CD4-positive, CD25-positive, alpha-beta regulatory T cell (primary cell): Measurements from ENCODE around the gene DTD1. TPM values are rescaled to one million over a fixed set of nuclear protein-coding genes. Genes with fewer than 3 reads are reported as not detected.
A peak's percentile ranks its signal among the peaks of the same experiment; 100 is the strongest.

Source experiments
- ATAC-seq, 2 donors: fragments of 150-1000 bp; cut with Tn5 transposase; one replicate each; pipeline ENCODE4 v1.10.0; 2021; ENCODE audit warnings: low read depth in 2 of 2, moderate number of reproducible peaks in 2 of 2, moderate library complexity in 1 of 2
- DNase-seq, 3 donors: peaks; one replicate each; pipeline versions ENCODE4 v3.0.0 to v3.0.0-alpha.2; 2012 to 2022; ENCODE audit warnings: mixed read lengths in 1 of 3
- H3K27ac ChIP-seq: one replicate; pipeline ENCODE4 v1.7.0; 2013; ENCODE audit warnings: mild to moderate bottlenecking, low read length; ENCODE audit not compliant: insufficient read depth, poor library complexity, severe bottlenecking
- H3K27me3 ChIP-seq: one replicate; pipeline ENCODE4 v1.7.0; 2013; ENCODE audit warnings: low read length; ENCODE audit not compliant: control insufficient read depth, insufficient read depth
- H3K36me3 ChIP-seq: one replicate; pipeline ENCODE4 v1.7.0; 2013; ENCODE audit warnings: mild to moderate bottlenecking, low read length, moderate library complexity; ENCODE audit not compliant: control insufficient read depth, insufficient read depth
- H3K4me1 ChIP-seq: 2 replicates; pipeline ENCODE4 v1.7.0; 2013; ENCODE audit warnings: mild to moderate bottlenecking, low read length; ENCODE audit not compliant: insufficient read depth, control insufficient read depth, poor library complexity, severe bottlenecking
- H3K4me3 ChIP-seq: one replicate; pipeline ENCODE4 v1.7.0; 2013; ENCODE audit warnings: low read depth, mild to moderate bottlenecking, low read length, moderate library complexity
- H3K9me3 ChIP-seq, 2 experiments: 1 replicate in 1 of 2; 2 replicates in 1 of 2; pipeline ENCODE4 v1.7.0; 2013; ENCODE audit warnings: low read length in 2 of 2, mild to moderate bottlenecking in 1 of 2, moderate library complexity in 1 of 2; ENCODE audit not compliant: control insufficient read depth in 2 of 2
- H3K27ac Mint-ChIP-seq, 3 donors: one replicate each; pipeline ENCODE4 v1.8.0; 2020 to 2022; ENCODE audit warnings: mild to moderate bottlenecking in 3 of 3, mixed read lengths in 3 of 3, moderate library complexity in 2 of 3
- H3K27me3 Mint-ChIP-seq: one replicate; pipeline ENCODE4 v1.8.0; 2022; ENCODE audit warnings: mild to moderate bottlenecking, mixed read lengths
- H3K36me3 Mint-ChIP-seq: one replicate; pipeline ENCODE4 v1.8.0; 2020; ENCODE audit warnings: mixed read lengths
- H3K4me1 Mint-ChIP-seq, 4 donors: one replicate each; pipeline ENCODE4 v1.8.0; 2020 to 2022; ENCODE audit warnings: mixed read lengths in 4 of 4, mild to moderate bottlenecking in 1 of 4
- H3K4me3 Mint-ChIP-seq, 4 donors: one replicate each; pipeline ENCODE4 v1.8.0; 2020 to 2022; ENCODE audit warnings: mild to moderate bottlenecking in 4 of 4, mixed read lengths in 4 of 4, moderate library complexity in 3 of 4
- H3K9me3 Mint-ChIP-seq, 7 donors: one replicate each; pipeline ENCODE4 v1.8.0; 2020 to 2022; ENCODE audit warnings: mixed read lengths in 7 of 7, mild to moderate bottlenecking in 3 of 7, moderate library complexity in 2 of 7
- polyA plus RNA-seq, 4 donors: library from polyadenylated mRNA; unstranded; fragments of 300-500 nt; fragmentation: Illumina TruSeq; gene quantifications; one replicate each; pipeline ENCODE4 v1.2.3, GENCODE V29; 2021
- total RNA-seq: library from RNA; stranded (reverse); gene quantifications from one replicate; pipeline ENCODE4 v1.2.3, GENCODE V29; 2022

The DTD1 gene
- total and polyA plus RNA-seq, 5 donors from 2014 or later: 16.5 to 47.2 (median 44.4) TPM

DNA sequence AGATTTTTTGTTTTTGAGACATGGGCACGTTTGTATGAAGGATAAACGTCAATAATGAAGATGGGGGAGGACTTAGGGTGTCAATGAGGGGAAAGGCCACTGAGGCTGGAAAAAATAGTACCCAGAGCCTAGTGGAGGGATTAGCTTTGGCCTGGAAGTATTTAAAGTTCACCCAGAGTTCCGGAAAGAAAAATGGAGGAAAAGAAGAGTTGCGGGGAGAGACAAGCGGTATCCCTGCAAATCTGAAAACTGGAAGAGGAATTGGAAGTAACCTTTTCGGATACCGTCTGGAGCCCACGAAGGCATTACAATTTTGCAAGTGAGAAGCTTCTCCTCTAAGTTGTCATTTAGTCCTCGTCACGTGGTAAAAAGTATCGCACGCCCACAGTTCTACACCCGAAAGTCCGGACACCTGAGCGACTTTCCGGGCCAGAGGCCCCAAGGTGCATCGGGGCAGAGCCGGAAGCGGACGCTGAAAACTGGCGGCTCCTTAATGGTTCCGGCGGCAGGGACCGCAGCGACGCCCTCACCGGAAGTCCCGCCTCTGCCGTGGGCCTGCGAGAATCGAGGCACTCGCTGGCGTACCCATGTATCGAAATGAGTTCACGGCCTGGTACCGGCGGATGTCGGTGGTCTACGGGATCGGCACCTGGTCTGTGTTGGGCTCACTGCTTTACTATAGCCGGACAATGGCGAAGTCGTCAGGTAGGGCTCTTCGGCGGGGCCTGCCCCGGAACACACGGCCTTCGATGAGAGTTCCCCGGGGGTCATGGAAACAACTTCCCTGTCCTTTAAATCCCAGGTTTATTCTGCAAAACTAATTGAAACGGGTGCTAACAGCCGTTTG is 20.7 kb upstream of the DTD1 start, which contains the start of gene SMIM26:
Gene SMIM26 (plus strand): TSS at position 541 of the 847 bp plus-strand sequence. CDS start 47 bp downstream, at position 588.
- Histone ChIP-seq H3K4me3 (peak within 1 kb of the TSS; percentile 98), H3K27ac (peak within 1 kb of the TSS; percentile 91), H3K9me3 (no peaks in the 10 kb centered on the region), H3K36me3 (peaks cover 23% of the 10 kb centered on the region), H3K27me3 (no peaks in the 10 kb centered on the region), H3K4me1 (peaks cover 17% of the 10 kb centered on the region)
- Mint-ChIP-seq H3K36me3 (peaks cover 27% of the 10 kb centered on the region), H3K4me1 (peaks cover 10 to 28% (median 16%) of the 10 kb centered on the region in 4 donors), H3K27ac (peak within 1 kb of the TSS; percentile 100), H3K27me3 (no peaks in the 10 kb centered on the region), H3K9me3 (peaks cover 0 to 2% (median 0%) of the 10 kb centered on the region in 7 donors), H3K4me3 (peak within 1 kb of the TSS; percentile 86 to 99 (median 96))
- DNase-seq (peak; percentile 85 to 97 (median 93)), ATAC-seq (peak; percentile 99)

DNA sequence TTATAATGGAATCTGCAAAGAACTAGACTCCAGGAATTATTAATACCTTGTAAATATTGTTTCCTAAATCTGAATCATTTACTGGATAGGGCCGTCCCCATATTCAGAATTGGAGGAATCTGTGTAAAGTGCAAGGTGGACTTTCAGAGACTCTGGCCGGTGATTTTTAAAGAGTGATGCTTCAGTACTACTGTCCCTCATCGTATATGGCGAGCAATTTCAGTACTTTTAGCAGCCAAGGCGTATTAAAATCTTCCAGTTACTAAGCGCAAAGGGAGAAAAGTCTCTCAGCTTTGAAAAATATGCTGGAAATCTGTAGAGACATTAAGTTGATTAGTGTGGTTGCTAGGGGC is 20.1 kb upstream of the DTD1 start:
- peak overlapping the region; percentile 91 for H3K27ac ChIP-seq
- Mint-ChIP-seq H3K27me3 (no peaks in the 10 kb centered on the region), H3K36me3 (peaks cover 25% of the 10 kb centered on the region), H3K4me1 (peaks cover 10 to 28% (median 16%) of the 10 kb centered on the region in 4 donors), H3K9me3 (peaks cover 0 to 4% (median 0%) of the 10 kb centered on the region in 7 donors), H3K4me3 (peak overlapping the region; percentile 86 to 99 (median 96)), H3K27ac (peak overlapping the region; percentile 100)
- DNase-seq (no peak), ATAC-seq (no peak)
- H3K27me3 ChIP-seq: no peaks in the 10 kb centered on the region
- peaks cover 22% of the 10 kb centered on the region for H3K36me3 ChIP-seq
- H3K9me3 ChIP-seq: no peaks in the 10 kb centered on the region
- H3K4me3 ChIP-seq: peak overlapping the region; percentile 98
- H3K4me1 ChIP-seq: peaks cover 17% of the 10 kb centered on the region

DNA sequence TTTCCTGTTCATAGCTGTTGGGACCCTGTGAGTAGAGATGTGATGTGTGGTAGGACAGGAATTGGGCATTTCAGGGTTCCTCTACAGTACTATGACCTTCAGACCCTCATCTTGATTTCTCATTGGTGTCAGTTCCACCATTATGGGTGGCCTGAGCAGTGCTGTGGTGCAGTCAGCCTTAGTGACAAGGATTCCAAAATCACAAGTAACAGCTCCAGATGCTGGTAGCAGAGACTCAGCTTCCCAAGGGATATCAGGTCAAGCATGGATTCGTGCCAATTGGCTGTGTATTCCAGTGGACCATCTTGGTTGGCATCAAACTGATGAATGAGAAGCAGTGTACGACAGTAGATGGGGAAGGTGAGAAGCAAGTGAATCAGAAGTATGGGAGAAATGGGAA is 16.8 kb upstream of the DTD1 start:
- no peak for ATAC-seq
- DNase-seq: no peak
- peaks cover 10 to 28% (median 17%) of the 10 kb centered on the region in 4 donors for H3K4me1 Mint-ChIP-seq
- Histone ChIP-seq H3K4me3 (no peak overlapping the region), H3K27me3 (no peaks in the 10 kb centered on the region), H3K36me3 (peaks cover 22% of the 10 kb centered on the region), H3K9me3 (no peaks in the 10 kb centered on the region), H3K4me1 (peaks cover 17% of the 10 kb centered on the region), H3K27ac (no peak overlapping the region)
- no peak overlapping the region for H3K4me3 Mint-ChIP-seq
- peaks cover 26% of the 10 kb centered on the region for H3K36me3 Mint-ChIP-seq
- H3K27me3 Mint-ChIP-seq: no peaks in the 10 kb centered on the region
- peaks cover 0 to 4% (median 0%) of the 10 kb centered on the region in 7 donors for H3K9me3 Mint-ChIP-seq
- H3K27ac Mint-ChIP-seq: peak overlapping the region in 1 of 3 donors; percentile 15

DNA sequence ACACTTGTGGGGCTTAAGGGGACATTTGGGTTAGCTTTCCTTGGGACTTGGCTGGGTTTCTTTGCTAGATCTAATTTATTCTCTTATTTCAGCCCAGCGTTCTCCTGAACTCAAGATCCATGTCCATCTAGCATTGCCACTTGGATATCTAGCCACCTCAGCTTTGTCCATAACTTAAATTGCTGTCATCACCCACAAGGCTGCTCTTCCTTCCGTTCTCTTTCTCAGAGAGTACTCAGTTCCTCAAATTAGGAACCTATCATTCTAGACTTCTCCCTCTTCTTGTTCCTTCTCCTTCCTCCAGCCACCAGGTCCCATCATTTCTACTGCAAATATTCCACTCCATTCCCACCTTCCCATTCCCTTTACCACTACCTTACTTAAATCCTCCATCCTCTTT is 16.3 kb upstream of the DTD1 start:
- Mint-ChIP-seq H3K36me3 (peaks cover 26% of the 10 kb centered on the region), H3K27me3 (no peaks in the 10 kb centered on the region), H3K4me1 (peaks cover 9 to 24% (median 16%) of the 10 kb centered on the region in 4 donors), H3K27ac (peak overlapping the region; percentile 26 to 82 (median 80)), H3K9me3 (peaks cover 0 to 4% (median 0%) of the 10 kb centered on the region in 7 donors), H3K4me3 (peak overlapping the region in 1 of 4 donors; percentile 19)
- ATAC-seq (no peak), DNase-seq (no peak)
- H3K27me3 ChIP-seq: no peaks in the 10 kb centered on the region
- peaks cover 14% of the 10 kb centered on the region for H3K4me1 ChIP-seq
- no peak overlapping the region for H3K4me3 ChIP-seq
- H3K36me3 ChIP-seq: peaks cover 22% of the 10 kb centered on the region
- H3K27ac ChIP-seq: no peak overlapping the region
- H3K9me3 ChIP-seq: no peaks in the 10 kb centered on the region

DNA sequence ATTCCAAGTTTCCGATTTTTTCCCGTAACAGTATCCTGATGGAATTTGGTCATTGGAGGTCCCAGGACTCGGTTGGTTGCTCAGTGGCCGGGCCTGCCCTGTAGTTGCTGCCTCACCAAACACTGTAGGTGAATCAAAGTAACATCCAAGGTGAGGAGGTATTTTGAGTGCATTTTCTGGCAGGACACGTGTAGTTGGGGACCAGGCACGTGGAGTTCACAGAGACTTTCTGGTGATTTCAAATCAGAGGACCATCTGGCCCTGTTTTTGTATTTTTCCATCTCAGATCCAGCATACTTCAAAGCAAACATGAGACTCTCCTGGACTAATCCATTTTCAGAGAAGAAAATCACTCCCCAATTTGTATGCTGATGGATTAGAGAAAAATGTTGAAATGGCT is 9.9 kb upstream of the DTD1 start:
- no peak for DNase-seq
- H3K36me3 Mint-ChIP-seq: peaks cover under 1% of the 10 kb centered on the region
- Histone ChIP-seq H3K4me3 (no peak overlapping the region), H3K36me3 (no peaks in the 10 kb centered on the region), H3K4me1 (no peaks in the 10 kb centered on the region), H3K27me3 (no peaks in the 10 kb centered on the region), H3K27ac (no peak overlapping the region), H3K9me3 (no peaks in the 10 kb centered on the region)
- no peak for ATAC-seq
- no peak overlapping the region for H3K4me3 Mint-ChIP-seq
- H3K27ac Mint-ChIP-seq: no peak overlapping the region
- no peaks in the 10 kb centered on the region for H3K27me3 Mint-ChIP-seq
- H3K4me1 Mint-ChIP-seq: peaks cover 0 to 2% (median 0%) of the 10 kb centered on the region in 4 donors
- peaks cover 0 to 3% (median 0%) of the 10 kb centered on the region in 7 donors for H3K9me3 Mint-ChIP-seq

DNA sequence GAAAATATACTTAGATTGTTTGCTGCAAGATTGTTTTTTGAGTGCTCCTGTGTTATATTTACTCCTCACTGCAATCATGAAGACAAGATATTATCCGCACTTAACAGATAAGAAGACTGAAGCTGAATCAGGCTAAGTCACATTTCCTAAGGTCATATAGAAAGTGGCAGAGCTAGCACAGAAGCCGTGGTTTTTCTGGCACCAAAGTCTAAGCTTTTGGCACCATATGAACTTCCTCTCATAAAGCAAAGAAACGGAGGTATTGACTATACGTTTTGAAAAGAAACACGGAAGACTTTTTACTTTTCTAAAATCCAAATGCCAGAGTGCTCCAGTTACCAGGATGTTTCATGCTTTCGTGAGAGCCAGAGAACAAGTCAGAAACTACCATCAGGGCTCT is 9.3 kb upstream of the DTD1 start:
- no peak for ATAC-seq
- Histone ChIP-seq H3K36me3 (no peaks in the 10 kb centered on the region), H3K27me3 (no peaks in the 10 kb centered on the region), H3K4me1 (no peaks in the 10 kb centered on the region), H3K9me3 (no peaks in the 10 kb centered on the region), H3K4me3 (no peak overlapping the region), H3K27ac (no peak overlapping the region)
- H3K36me3 Mint-ChIP-seq: no peaks in the 10 kb centered on the region
- DNase-seq: no peak
- peak overlapping the region in 1 of 3 donors; percentile 77 for H3K27ac Mint-ChIP-seq
- peaks cover 0 to 3% (median 0%) of the 10 kb centered on the region in 7 donors for H3K9me3 Mint-ChIP-seq
- peaks cover 0 to 2% (median 0%) of the 10 kb centered on the region in 4 donors for H3K4me1 Mint-ChIP-seq
- no peaks in the 10 kb centered on the region for H3K27me3 Mint-ChIP-seq
- no peak overlapping the region for H3K4me3 Mint-ChIP-seq

DNA sequence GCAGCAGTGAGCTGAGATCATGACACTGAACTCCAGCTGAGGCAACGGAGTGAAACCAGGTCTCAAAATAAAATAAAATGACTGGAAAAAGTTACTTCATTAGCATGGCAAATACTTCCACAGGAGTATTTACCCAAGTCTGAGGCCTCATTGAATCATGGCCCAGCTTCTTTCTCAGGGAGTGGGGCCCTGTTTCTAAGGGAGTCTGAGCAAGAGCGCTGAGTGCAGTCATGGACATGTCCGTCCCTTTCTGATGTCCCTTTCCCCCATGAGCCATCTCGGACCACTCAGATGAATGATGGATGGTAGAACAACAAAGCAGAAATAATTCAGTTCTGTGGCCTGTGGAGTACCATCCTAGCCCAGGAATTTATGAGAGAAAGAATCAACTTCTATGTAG is 7.8 kb upstream of the DTD1 start:
- Histone ChIP-seq H3K4me3 (no peak overlapping the region), H3K9me3 (no peaks in the 10 kb centered on the region), H3K27me3 (peaks cover 2% of the 10 kb centered on the region), H3K27ac (no peak overlapping the region), H3K36me3 (no peaks in the 10 kb centered on the region), H3K4me1 (no peaks in the 10 kb centered on the region)
- no peaks in the 10 kb centered on the region for H3K36me3 Mint-ChIP-seq
- peaks cover 0 to 2% (median 0%) of the 10 kb centered on the region in 4 donors for H3K4me1 Mint-ChIP-seq
- peaks cover 0 to 3% (median 0%) of the 10 kb centered on the region in 7 donors for H3K9me3 Mint-ChIP-seq
- ATAC-seq: no peak
- H3K27ac Mint-ChIP-seq: no peak overlapping the region
- H3K27me3 Mint-ChIP-seq: no peaks in the 10 kb centered on the region
- no peak overlapping the region for H3K4me3 Mint-ChIP-seq
- DNase-seq: no peak
